OCI-LY7 (cell line): ENCODE measurements around the gene FOXP1.

ENCODE experiments used
- CTCF ChIP-seq: fragments of 200-600 bp; sonication (generic); conservative IDR thresholded peaks from 2 replicates; pipeline ENCODE4 v1.5.1; 2014; ENCODE audit warnings: mild to moderate bottlenecking, antibody characterized with exemption, low read length, moderate library complexity, mixed read lengths
- EZH2phosphoT487 ChIP-seq: fragments of 200-600 bp; sonication (generic); IDR thresholded peaks from 2 replicates; pipeline ENCODE4 v1.6.1; 2018; ENCODE audit warnings: low read depth, borderline replicate concordance, mild to moderate bottlenecking, mixed run types, antibody characterized with exemption, low read length, moderate library complexity, mixed read lengths

- TF ChIP-seq CTCF (no peak), EZH2phosphoT487 (no peak)
Measured at GRCh38 chr3:71384837-71385716, 198.5 kb downstream of the FOXP1 start.
